ENCODE measurements around the gene KIRREL1. TPM values are rescaled to one million over a fixed set of nuclear protein-coding genes. Genes with fewer than 3 reads are reported as not detected.

KIRREL1 gene
- total and polyA plus RNA-seq, 2 of the 13 experiments (the other 11 are each of a cell fraction or from before 2014, with no cell fraction given), result 0.02 to 0.03 TPM

GRCh38 chr1:158118713-158119402 lies 125.4 kb downstream of the KIRREL1 start:
- Histone ChIP-seq H3K27me3 (ENCODE audit: control insufficient read depth in 1 of 2, insufficient read depth in 2 of 2, low read length in 2 of 2) (peaks cover 0 to 15% of the 10 kb centered on the region in 2 experiments; a peak in 4 of 5 replicates), H3K79me2 (ENCODE audit: insufficient read depth, low read length) (no peaks in the 10 kb centered on the region), H4K20me1 (ENCODE audit: insufficient read depth, low read length) (no peaks in the 10 kb centered on the region), H3K9me3 (ENCODE audit: low read length) (no peaks in the 10 kb centered on the region), H3K27ac (ENCODE audit: extremely low read length, insufficient read depth, low read length) (no peak overlapping the region), H3K4me2 (ENCODE audit: low read depth, low read length) (no peak overlapping the region), H3K4me3 (replicated peaks in 1 of 3; ENCODE audit: insufficient read depth in 1 of 3, low read depth in 2 of 3, low read length in 3 of 3) (no peak overlapping the region), H3K9ac (ENCODE audit: insufficient read depth, low read depth, low read length) (no peak overlapping the region), H3K36me3 (replicated peaks in 1 of 2; ENCODE audit: control insufficient read depth in 1 of 2, insufficient read depth in 2 of 2, low read length in 2 of 2) (no peaks in the 10 kb centered on the region), H3K4me1 (ENCODE audit: insufficient read depth, low read length) (no peaks in the 10 kb centered on the region), H2AFZ (ENCODE audit: low read length) (no peak overlapping the region)
- POLR2A ChIA-PET, result no interaction called here
- no peak for TF ChIP-seq ZFX (CRISPR knock-in tag; IDR thresholded peaks at IDR 0.05; ENCODE audit: low read depth)
- TF ChIP-seq NCOA5 (CRISPR knock-in tag; IDR thresholded peaks at IDR 0.05), result no peak
- no peak for TF ChIP-seq GPN1 (CRISPR knock-in tag; IDR thresholded peaks at IDR 0.05; ENCODE audit: borderline replicate concordance)
- no peak for TF ChIP-seq CEBPB (IDR thresholded peaks at IDR 0.05; ENCODE audit: borderline replicate concordance, low read depth, low read length)
- no peak for TF ChIP-seq ZNF281 (CRISPR knock-in tag; IDR thresholded peaks at IDR 0.05; ENCODE audit: borderline replicate concordance)
- TF ChIP-seq ATF4 (CRISPR knock-in tag; IDR thresholded peaks at IDR 0.05), result no peak
- no peak for TF ChIP-seq POGZ (CRISPR knock-in tag; IDR thresholded peaks at IDR 0.05)
- TF ChIP-seq ZBTB1 (CRISPR knock-in tag; IDR thresholded peaks at IDR 0.05; ENCODE audit: borderline replicate concordance), result no peak
- TF ChIP-seq WIZ (CRISPR knock-in tag; IDR thresholded peaks at IDR 0.05), result no peak
- TF ChIP-seq REST (IDR thresholded peaks at IDR 0.05; ENCODE audit: borderline replicate concordance in 1 of 2, low read depth in 1 of 2, low read length in 2 of 2), result no peak
- no peak for TF ChIP-seq JUND (CRISPR knock-in tag; IDR thresholded peaks at IDR 0.05)
- TF ChIP-seq CTCF (CRISPR knock-in tag; IDR thresholded peaks at IDR 0.05), result no peak
- in situ Hi-C loops (cut with HindIII; ENCODE audit: extremely low pct_ligation_motif_present, low pct_unique_long_range_greater_than_20kb) (no loop called here), intact Hi-C loops (cut with micrococcal nuclease; ENCODE audit: unreplicated experiment) (no loop called here)
- FAIRE-seq (no peak), ATAC-seq (no peak), DNase-seq (ENCODE audit: low spot score) (no peak)
- BruUV-seq (replicated peaks), result no TSS peak
- CTCF ChIA-PET (ENCODE audit: low intra/inter-chr PET ratio, low total read pairs), result no interaction called here
- 13% methylated on average over 8 of the region's 8 CpGs for WGBS (ENCODE audit: low lambda C conversion rate)

Data from HepG2 (cell line).